HepG2 (cell line): ENCODE measurements around the gene NSD1. TPM values are rescaled to one million over a fixed set of nuclear protein-coding genes. Genes with fewer than 3 reads are reported as not detected.

ENCODE experiments used
- AGO2 ChIP-seq: fragments of 200-400 bp; formaldehyde crosslinking; optimal IDR thresholded peaks from 2 replicates; pipeline ENCODE3; 2017; ENCODE audit warnings: mild to moderate bottlenecking, low read depth, low read length, moderate library complexity
- DMAP1 ChIP-seq: IDR thresholded peaks from 2 replicates; pipeline ENCODE4 v1.6.1; 2016
- ELF3 ChIP-seq: IDR thresholded peaks from 2 replicates; pipeline ENCODE4 v1.6.1; 2016; ENCODE audit warnings: missing genetic modification reagents, missing compliant biosample characterization
- ETS1 ChIP-seq: sonication (generic); formaldehyde crosslinking; IDR thresholded peaks from 2 replicates; pipeline ENCODE4 v1.4.0; 2020; ENCODE audit warnings: missing genetic modification reagents
- HOXA5 ChIP-seq: sonication (generic); formaldehyde crosslinking; IDR thresholded peaks from 2 replicates; pipeline ENCODE4 v1.4.0; 2020; ENCODE audit warnings: missing genetic modification reagents
- MXD3 ChIP-seq: IDR thresholded peaks from 2 replicates; pipeline ENCODE4 v1.6.1; 2016; ENCODE audit warnings: mild to moderate bottlenecking, missing biosample characterization, missing genetic modification reagents
- PATZ1 ChIP-seq: sonication (generic); formaldehyde crosslinking; IDR thresholded peaks from 2 replicates; pipeline ENCODE4 v1.4.0; 2020; ENCODE audit warnings: missing genetic modification reagents
- PAWR ChIP-seq: sonication (generic); formaldehyde crosslinking; IDR thresholded peaks from 2 replicates; pipeline ENCODE4 v1.4.0; 2020; ENCODE audit warnings: missing genetic modification reagents, mild to moderate bottlenecking, borderline replicate concordance
- POLR2AphosphoS2 ChIP-seq: IDR thresholded peaks from 2 replicates; pipeline ENCODE4 v1.6.1; 2011; ENCODE audit warnings: low read depth, low read length, improper control_type of control experiment
- SATB2 ChIP-seq: sonication (generic); formaldehyde crosslinking; IDR thresholded peaks from 2 replicates; pipeline ENCODE4 v1.5.0; 2020; ENCODE audit warnings: missing genetic modification reagents
- TBX2 ChIP-seq: sonication (generic); formaldehyde crosslinking; IDR thresholded peaks from 2 replicates; pipeline ENCODE4 v1.5.0; 2020; ENCODE audit warnings: missing genetic modification reagents, mild to moderate bottlenecking, borderline replicate concordance
- TSC22D2 ChIP-seq: sonication (generic); formaldehyde crosslinking; IDR thresholded peaks from 2 replicates; pipeline ENCODE4 v1.5.1; 2020; ENCODE audit warnings: missing genetic modification reagents, mild to moderate bottlenecking, borderline replicate concordance
- ZNF207 ChIP-seq: fragments of 450-650 bp; IDR thresholded peaks from 2 replicates; pipeline ENCODE4 v1.6.1; 2016; ENCODE audit warnings: antibody characterized with exemption, borderline replicate concordance
- ZNF343 ChIP-seq: sonication (generic); formaldehyde crosslinking; IDR thresholded peaks from 2 replicates; pipeline ENCODE4 v1.4.0; 2020; ENCODE audit warnings: mild to moderate bottlenecking, missing genetic modification reagents
- ZNF615 ChIP-seq: sonication (generic); formaldehyde crosslinking; IDR thresholded peaks from 2 replicates; pipeline ENCODE4 v1.5.0; 2020; ENCODE audit warnings: mild to moderate bottlenecking, missing genetic modification reagents, borderline replicate concordance
- ZNF749 ChIP-seq: sonication (generic); formaldehyde crosslinking; IDR thresholded peaks from 2 replicates; pipeline ENCODE4 v1.8.0; 2022; ENCODE audit warnings: mild to moderate bottlenecking, missing genetic modification reagents, moderate library complexity, borderline replicate concordance
- ZNF776 ChIP-seq: sonication (generic); formaldehyde crosslinking; IDR thresholded peaks from 2 replicates; pipeline ENCODE4 v1.4.0; 2020; ENCODE audit warnings: mild to moderate bottlenecking, missing genetic modification reagents
- ZNF816 ChIP-seq: sonication (generic); formaldehyde crosslinking; IDR thresholded peaks from 2 replicates; pipeline ENCODE4 v1.8.0; 2022; ENCODE audit warnings: missing genetic modification reagents, mild to moderate bottlenecking, borderline replicate concordance
- ZNF891 ChIP-seq: sonication (generic); formaldehyde crosslinking; IDR thresholded peaks from 2 replicates; pipeline ENCODE4 v1.5.0; 2020; ENCODE audit warnings: mild to moderate bottlenecking, missing genetic modification reagents
- polyA plus RNA-seq, 8 experiments: library from polyadenylated mRNA; depleted of rRNA in 3 of 8; stranded (reverse) in 7 of 8; unstranded in 1 of 8; fragments of >200 nt; fragmentation: Illumina TruSeq in 4 of 8; extraction: Trizol in 4 of 8; gene quantifications; 2 replicates each; pipeline versions ENCODE4 v1.2.1 to v1.2.3, GENCODE V29; 2011 to 2016; ENCODE audit warnings: low read depth in 4 of 8, missing spikeins in 1 of 8, mixed read lengths in 1 of 8; ENCODE audit not compliant: insufficient read depth in 1 of 8
- total RNA-seq, 5 experiments: library from RNA; depleted of rRNA; stranded (reverse); fragments of >200 nt; fragmentation: Illumina TruSeq; extraction: Trizol; gene quantifications; 2 replicates each; pipeline ENCODE4 v1.2.3, GENCODE V29; 2016; ENCODE audit warnings: low read depth in 1 of 5
- TF ChIP-seq, protein P1 (sequence below): sonication (generic); formaldehyde crosslinking; IDR thresholded peaks from 2 replicates; pipeline ENCODE4 v1.5.1; 2020; ENCODE audit warnings: mild to moderate bottlenecking, missing genetic modification reagents, moderate library complexity
- TF ChIP-seq, protein P2 (sequence below): sonication (generic); formaldehyde crosslinking; IDR thresholded peaks from 2 replicates; pipeline ENCODE4 v1.4.0; 2020; ENCODE audit warnings: missing genetic modification reagents
- TF ChIP-seq, protein P3 (sequence below): sonication (generic); formaldehyde crosslinking; IDR thresholded peaks from 2 replicates; pipeline ENCODE4 v1.5.0; 2020; ENCODE audit warnings: missing genetic modification reagents

Gene NSD1
- total and polyA plus RNA-seq, 2 of the 13 experiments (the other 11 are each of a cell fraction or from before 2014, with no cell fraction given): 0.01 to 0.09 TPM

DNA sequence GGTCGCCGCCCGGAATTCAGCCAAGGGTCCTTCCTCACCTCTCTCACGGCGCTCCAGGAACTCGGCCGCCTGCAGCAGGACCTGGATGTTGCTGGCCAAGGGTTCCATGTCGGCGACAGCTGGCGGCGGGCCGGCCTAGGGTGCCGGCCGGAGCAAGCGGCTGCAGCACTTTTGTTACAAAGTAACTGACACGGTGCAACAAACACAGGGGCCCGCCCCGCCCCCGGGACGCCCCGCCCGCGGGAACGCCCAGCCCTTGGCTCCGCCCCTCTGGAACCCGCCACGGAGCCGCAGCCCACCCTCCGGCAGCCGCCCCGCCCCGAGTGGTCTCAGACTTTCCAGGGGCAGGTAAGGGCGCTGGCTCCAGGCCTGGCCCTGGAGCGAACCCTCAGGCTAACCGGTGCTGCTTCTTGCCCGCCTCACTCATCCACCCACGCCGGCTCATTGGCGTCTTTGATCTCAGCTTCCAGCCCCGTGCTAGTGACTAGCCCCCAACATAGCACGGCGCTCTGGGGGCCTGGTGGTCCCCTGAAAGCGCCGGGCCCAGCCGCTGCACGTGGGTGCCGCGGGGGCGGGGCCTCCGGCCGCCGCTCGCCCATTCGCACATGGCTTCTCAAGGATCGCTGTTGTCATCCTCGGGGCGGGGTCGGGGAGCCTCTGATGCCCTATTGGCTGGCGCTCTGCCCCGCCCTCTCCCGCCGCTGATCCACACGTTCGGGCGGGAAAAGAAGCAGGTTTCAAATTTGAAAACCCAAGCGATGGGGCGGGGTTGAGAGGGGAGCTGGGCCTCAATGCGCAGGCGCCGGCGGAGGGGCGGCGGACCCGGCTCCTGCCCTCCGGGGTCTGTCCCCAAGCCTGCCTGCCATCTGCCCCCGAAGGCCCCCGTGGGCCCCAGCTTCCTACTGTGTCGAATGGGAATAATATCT lies 178.4 kb downstream of the NSD1 start, which contains the start of gene MXD3 (continued):
- TF ChIP-seq, protein P1, sequence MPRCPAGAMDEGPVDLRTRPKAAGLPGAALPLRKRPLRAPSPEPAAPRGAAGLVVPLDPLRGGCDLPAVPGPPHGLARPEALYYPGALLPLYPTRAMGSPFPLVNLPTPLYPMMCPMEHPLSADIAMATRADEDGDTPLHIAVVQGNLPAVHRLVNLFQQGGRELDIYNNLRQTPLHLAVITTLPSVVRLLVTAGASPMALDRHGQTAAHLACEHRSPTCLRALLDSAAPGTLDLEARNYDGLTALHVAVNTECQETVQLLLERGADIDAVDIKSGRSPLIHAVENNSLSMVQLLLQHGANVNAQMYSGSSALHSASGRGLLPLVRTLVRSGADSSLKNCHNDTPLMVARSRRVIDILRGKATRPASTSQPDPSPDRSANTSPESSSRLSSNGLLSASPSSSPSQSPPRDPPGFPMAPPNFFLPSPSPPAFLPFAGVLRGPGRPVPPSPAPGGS (CRISPR knock-in tag): no peak
- TF ChIP-seq ZNF816 (CRISPR knock-in tag) (peak; percentile 74), SATB2 (CRISPR knock-in tag) (no peak), ZNF343 (CRISPR knock-in tag) (no peak; the same call in 1 of the 2 replicates), MXD3 (CRISPR knock-in tag) (peak; percentile 95), HOXA5 (CRISPR knock-in tag) (no peak; the same call in 1 of the 2 replicates), DMAP1 (CRISPR knock-in tag) (peak; percentile 89), AGO2 (peak; percentile 93), ZNF891 (CRISPR knock-in tag) (no peak), TSC22D2 (CRISPR knock-in tag) (no peak), POLR2AphosphoS2 (no peak), ELF3 (CRISPR knock-in tag) (no peak), PATZ1 (no peak), ZNF615 (CRISPR knock-in tag) (no peak), ZNF749 (CRISPR knock-in tag) (no peak; the same call in 1 of the 2 replicates), ZNF207 (no peak), ETS1 (0 out of 2 replicates have a peak, but pooled peaks have one; percentile 18), PAWR (CRISPR knock-in tag) (no peak), ZNF776 (CRISPR knock-in tag) (no peak), TBX2 (CRISPR knock-in tag) (no peak)
- TF ChIP-seq, protein P2, sequence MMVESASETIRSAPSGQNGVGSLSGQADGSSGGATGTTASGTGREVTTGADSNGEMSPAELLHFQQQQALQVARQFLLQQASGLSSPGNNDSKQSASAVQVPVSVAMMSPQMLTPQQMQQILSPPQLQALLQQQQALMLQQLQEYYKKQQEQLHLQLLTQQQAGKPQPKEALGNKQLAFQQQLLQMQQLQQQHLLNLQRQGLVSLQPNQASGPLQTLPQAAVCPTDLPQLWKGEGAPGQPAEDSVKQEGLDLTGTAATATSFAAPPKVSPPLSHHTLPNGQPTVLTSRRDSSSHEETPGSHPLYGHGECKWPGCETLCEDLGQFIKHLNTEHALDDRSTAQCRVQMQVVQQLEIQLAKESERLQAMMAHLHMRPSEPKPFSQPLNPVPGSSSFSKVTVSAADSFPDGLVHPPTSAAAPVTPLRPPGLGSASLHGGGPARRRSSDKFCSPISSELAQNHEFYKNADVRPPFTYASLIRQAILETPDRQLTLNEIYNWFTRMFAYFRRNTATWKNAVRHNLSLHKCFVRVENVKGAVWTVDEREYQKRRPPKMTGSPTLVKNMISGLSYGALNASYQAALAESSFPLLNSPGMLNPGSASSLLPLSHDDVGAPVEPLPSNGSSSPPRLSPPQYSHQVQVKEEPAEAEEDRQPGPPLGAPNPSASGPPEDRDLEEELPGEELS (CRISPR knock-in tag): no peak
- TF ChIP-seq, protein P3, sequence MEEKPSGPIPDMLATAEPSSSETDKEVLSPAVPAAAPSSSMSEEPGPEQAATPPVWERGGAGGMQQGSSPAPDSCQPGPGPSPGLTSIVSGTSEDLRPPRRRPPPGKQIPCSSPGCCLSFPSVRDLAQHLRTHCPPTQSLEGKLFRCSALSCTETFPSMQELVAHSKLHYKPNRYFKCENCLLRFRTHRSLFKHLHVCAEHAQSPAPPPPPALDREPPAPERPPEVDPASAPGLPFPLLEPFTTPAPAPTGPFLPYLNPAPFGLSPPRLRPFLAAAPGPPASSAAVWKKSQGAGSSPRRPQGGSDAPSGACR (CRISPR knock-in tag): no peak
